Uterus (tissue), 4 donors: ENCODE data around the gene ZC3H14. TPM values are rescaled to one million over a fixed set of nuclear protein-coding genes. Genes with fewer than 3 reads are reported as not detected.

ENCODE experiments used
- DNase-seq, 2 donors: peaks; one replicate each; pipeline ENCODE4 v3.0.0-alpha.2; 2019 to 2020
- H3K27ac ChIP-seq, 2 donors: fragments of 200-600 bp; sonication (generic); 1 replicate in 1 of 2; 2 replicates in 1 of 2; pipeline ENCODE4 v1.5.1; 2016 to 2018
- H3K27me3 ChIP-seq, 2 donors: fragments of 200-600 bp; sonication (generic); one replicate each; pipeline ENCODE4 v1.5.1; 2018 to 2019; ENCODE audit warnings: control low read depth in 1 of 2
- H3K36me3 ChIP-seq, 2 donors: fragments of 200-600 bp; sonication (generic); one replicate each; pipeline ENCODE4 v1.5.1; 2019; ENCODE audit warnings: control low read depth in 1 of 2
- H3K4me1 ChIP-seq, 2 donors: fragments of 200-600 bp; sonication (generic); one replicate each; pipeline ENCODE4 v1.5.1; 2018 to 2019; ENCODE audit warnings: control low read depth in 1 of 2
- H3K4me3 ChIP-seq, 2 donors: fragments of 200-600 bp; sonication (generic); 1 replicate in 1 of 2; 2 replicates in 1 of 2; pipeline ENCODE4 v1.5.1; 2018 to 2019; ENCODE audit warnings: mild to moderate bottlenecking in 1 of 2
- H3K9me3 ChIP-seq, 2 donors: fragments of 200-600 bp; sonication (generic); one replicate each; pipeline ENCODE4 v1.5.1; 2019; ENCODE audit warnings: control low read depth in 1 of 2
- POLR2A ChIP-seq, 2 donors: fragments of 450-650 bp; IDR thresholded peaks; one replicate each; pipeline ENCODE4 v1.6.1; 2016; ENCODE audit warnings: antibody characterized with exemption in 2 of 2, mild to moderate bottlenecking in 1 of 2, moderate library complexity in 1 of 2
- intact Hi-C: fragments of 100-400 bp; cut with DNase I; formaldehyde crosslinking; loops from one replicate; pipeline ENCODE4 v1.15.1; 2023; ENCODE audit warnings: low total_unique reads
- total RNA-seq, 4 donors: library from RNA; depleted of rRNA in 3 of 4; stranded (reverse); fragments of >200 nt in 3 of 4; gene quantifications; one replicate each; pipeline versions ENCODE4 v1.1.0 to v1.2.4, GENCODE V29; 2014 to 2023
- TF ChIP-seq, protein P1 (sequence below), 4 experiments: fragments of 200-600 bp in 2 of 4; fragments of 450-650 bp in 2 of 4; sonication (generic) in 2 of 4; IDR thresholded peaks; one replicate each; pipeline ENCODE4 v1.5.1; 2016 to 2019; ENCODE audit warnings: antibody characterized with exemption in 4 of 4, mild to moderate bottlenecking in 2 of 4, moderate library complexity in 1 of 4
- donor health status: DM: yes; HTN: yes; CAD: no.

ZC3H14 gene
- total RNA-seq, 4 donors from 2014 or later = 40.9 to 96.2 (median 69.7) TPM

DNA sequence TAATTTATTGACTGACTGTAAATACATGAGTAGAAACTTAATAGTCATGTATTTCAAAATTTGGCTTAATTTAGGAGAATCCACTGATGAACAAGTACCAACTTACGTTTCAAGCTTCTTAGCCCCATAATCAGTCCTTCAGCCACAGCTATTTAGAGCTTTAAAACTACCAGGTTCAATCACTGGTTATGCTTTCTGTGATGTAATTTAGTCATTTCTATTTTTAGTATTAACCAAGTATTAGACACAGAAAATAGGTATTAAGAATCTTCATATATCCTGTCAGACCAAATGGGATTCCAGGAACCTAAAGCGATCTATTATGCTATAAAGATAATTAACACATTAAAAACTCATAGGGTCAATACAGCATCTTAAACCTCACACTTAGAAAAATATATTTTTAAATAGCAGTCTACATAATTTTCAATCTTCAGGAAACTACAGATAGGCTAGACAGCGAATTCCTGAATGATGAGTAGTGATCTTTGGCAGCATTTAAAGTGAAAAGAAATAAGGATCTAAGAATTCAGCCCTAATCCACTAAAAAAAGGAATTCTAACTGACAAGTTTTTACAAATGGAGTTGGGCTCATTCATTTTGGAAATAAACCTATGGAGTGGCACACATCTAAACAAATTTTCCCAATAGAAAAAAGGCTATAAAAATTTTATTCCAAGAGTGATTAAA is 51.5 kb downstream of the ZC3H14 start:
- Histone ChIP-seq H3K9me3 (no peaks in the 10 kb centered on the region), H3K27me3 (no peaks in the 10 kb centered on the region), H3K4me1 (peaks cover 4 to 6% of the 10 kb centered on the region in 2 donors), H3K4me3 (no peak overlapping the region), H3K36me3 (no peaks in the 10 kb centered on the region), H3K27ac (peak overlapping the region in 1 of 2 donors; percentile 56)
- intact Hi-C loops = no loop called here
- TF ChIP-seq, protein P1, sequence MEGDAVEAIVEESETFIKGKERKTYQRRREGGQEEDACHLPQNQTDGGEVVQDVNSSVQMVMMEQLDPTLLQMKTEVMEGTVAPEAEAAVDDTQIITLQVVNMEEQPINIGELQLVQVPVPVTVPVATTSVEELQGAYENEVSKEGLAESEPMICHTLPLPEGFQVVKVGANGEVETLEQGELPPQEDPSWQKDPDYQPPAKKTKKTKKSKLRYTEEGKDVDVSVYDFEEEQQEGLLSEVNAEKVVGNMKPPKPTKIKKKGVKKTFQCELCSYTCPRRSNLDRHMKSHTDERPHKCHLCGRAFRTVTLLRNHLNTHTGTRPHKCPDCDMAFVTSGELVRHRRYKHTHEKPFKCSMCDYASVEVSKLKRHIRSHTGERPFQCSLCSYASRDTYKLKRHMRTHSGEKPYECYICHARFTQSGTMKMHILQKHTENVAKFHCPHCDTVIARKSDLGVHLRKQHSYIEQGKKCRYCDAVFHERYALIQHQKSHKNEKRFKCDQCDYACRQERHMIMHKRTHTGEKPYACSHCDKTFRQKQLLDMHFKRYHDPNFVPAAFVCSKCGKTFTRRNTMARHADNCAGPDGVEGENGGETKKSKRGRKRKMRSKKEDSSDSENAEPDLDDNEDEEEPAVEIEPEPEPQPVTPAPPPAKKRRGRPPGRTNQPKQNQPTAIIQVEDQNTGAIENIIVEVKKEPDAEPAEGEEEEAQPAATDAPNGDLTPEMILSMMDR (IDR thresholded peaks at IDR 0.05) = no peak
- TF ChIP-seq POLR2A (IDR thresholded peaks at IDR 0.05) = no peak
- no peak for DNase-seq

DNA sequence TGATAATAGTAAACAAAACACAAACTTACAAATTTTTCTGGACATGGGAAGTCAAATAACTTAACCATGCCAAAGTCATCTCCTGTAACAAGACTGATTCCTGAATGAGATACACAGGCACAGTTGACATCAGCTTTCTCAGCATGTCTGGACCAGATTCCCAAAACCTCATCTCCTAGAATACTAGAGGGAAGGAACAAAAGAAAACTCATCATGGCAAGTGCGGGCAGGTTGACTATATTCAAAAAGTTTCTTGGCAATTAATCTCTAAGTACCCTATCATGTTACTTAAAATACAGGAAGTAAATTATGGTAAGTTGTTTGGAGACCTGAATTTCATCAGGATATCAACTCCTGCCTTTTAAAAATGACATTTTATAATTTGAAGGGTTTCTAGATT is 53.9 kb downstream of the ZC3H14 start:
- Histone ChIP-seq H3K4me3 (no peak overlapping the region), H3K27me3 (no peaks in the 10 kb centered on the region), H3K9me3 (no peaks in the 10 kb centered on the region), H3K4me1 (peaks cover 4 to 6% of the 10 kb centered on the region in 2 donors), H3K27ac (no peak overlapping the region), H3K36me3 (no peaks in the 10 kb centered on the region)
- TF ChIP-seq, protein P1 (IDR thresholded peaks at IDR 0.05) = no peak
- no peak for TF ChIP-seq POLR2A (IDR thresholded peaks at IDR 0.05)
- DNase-seq = no peak
- intact Hi-C loops = no loop called here

DNA sequence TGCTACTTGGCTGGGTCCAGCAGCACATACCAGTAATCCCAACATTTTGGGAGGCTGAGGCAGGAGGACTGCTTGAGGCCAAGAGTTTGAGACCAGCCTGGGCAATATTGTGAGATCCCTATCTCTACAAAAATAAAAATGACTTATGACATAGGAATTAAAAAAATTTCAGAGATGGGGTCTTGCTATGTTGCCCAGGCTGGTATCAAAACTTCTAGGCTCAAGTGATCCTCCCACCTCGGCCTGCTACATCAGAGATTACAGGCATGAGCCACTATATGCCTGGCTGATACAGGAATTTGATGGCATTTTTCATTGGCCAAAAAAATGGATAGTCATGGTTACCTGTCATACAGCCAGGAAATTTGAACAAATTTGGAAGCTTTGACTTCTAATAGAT is 54.6 kb downstream of the ZC3H14 start:
- DNase-seq = no peak
- H3K4me1 ChIP-seq = peaks cover 4 to 6% of the 10 kb centered on the region in 2 donors
- H3K36me3 ChIP-seq = no peaks in the 10 kb centered on the region
- intact Hi-C loops = no loop called here
- no peak overlapping the region for H3K4me3 ChIP-seq
- H3K27ac ChIP-seq = no peak overlapping the region
- no peaks in the 10 kb centered on the region for H3K27me3 ChIP-seq
- H3K9me3 ChIP-seq = no peaks in the 10 kb centered on the region
- TF ChIP-seq POLR2A (IDR thresholded peaks at IDR 0.05) = no peak
- TF ChIP-seq, protein P1 (IDR thresholded peaks at IDR 0.05) = no peak

DNA sequence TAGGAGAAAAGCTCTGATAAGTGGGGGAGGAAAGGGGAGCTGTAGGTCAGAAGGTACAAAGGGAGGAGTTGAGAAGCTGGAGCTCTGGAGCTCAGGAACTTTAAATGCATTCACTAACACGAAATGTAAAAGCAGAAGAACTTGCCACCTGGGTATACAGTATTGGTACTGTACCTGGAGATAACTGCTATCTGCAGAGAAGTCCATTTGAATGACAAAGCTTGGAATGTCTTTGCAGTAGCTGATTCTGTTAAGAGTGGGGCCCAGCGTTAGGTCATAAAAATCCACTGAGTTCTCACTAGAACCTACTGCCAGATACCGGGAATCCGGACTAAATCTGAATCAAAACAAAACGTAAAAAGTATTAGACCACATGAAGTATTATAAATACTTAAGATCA is 55.6 kb downstream of the ZC3H14 start:
- Histone ChIP-seq H3K27me3 (no peaks in the 10 kb centered on the region), H3K36me3 (no peaks in the 10 kb centered on the region), H3K27ac (no peak overlapping the region), H3K9me3 (no peaks in the 10 kb centered on the region), H3K4me1 (peaks cover 3 to 5% of the 10 kb centered on the region in 2 donors), H3K4me3 (no peak overlapping the region)
- intact Hi-C loops = no loop called here
- no peak for DNase-seq
- TF ChIP-seq, protein P1 (IDR thresholded peaks at IDR 0.05) = no peak
- TF ChIP-seq POLR2A (IDR thresholded peaks at IDR 0.05) = no peak

DNA sequence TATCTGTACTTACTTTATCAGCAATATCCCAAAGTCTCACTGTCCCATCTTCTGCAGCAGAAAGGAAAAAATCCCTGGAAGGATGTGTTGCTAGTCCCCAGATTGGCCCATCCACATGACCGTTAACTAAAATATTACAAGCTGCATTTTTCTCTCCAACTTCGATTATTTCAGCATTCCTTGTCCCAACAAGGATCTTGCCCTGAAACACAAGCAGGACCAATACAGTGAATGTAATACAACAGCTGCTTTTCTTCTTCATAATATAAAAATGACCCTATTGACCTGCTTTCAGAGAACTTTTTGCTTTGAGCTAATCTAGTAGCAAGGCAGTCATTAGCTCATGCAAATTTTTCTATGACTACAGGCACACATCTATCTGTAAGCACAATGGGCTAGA is 58.3 kb downstream of the ZC3H14 start:
- Histone ChIP-seq H3K4me1 (no peaks in the 10 kb centered on the region), H3K9me3 (no peaks in the 10 kb centered on the region), H3K4me3 (no peak overlapping the region), H3K36me3 (no peaks in the 10 kb centered on the region), H3K27ac (no peak overlapping the region), H3K27me3 (no peaks in the 10 kb centered on the region)
- DNase-seq = no peak
- intact Hi-C loops = no loop called here
- TF ChIP-seq, protein P1 (IDR thresholded peaks at IDR 0.05) = no peak
- TF ChIP-seq POLR2A (IDR thresholded peaks at IDR 0.05) = no peak
